Retinal pigment epithelial cell (primary cell): Measurements from ENCODE around the gene NKX1-1.

Experiments used
- DNase-seq: peaks from one replicate; pipeline ENCODE4 v3.0.0-alpha.2; 2010; ENCODE audit warnings: low read depth
- H3K4me3 ChIP-seq: 2 replicates; pipeline ENCODE4 v1.5.1; 2011; ENCODE audit warnings: mild to moderate bottlenecking, low read length, control low read depth, moderate library complexity
- TF ChIP-seq, protein P1 (sequence below): conservative IDR thresholded peaks from 2 replicates; pipeline ENCODE4 v1.5.1; 2011; ENCODE audit warnings: low read depth, low read length, control low read depth, inconsistent platforms

The NKX1-1 gene

DNA sequence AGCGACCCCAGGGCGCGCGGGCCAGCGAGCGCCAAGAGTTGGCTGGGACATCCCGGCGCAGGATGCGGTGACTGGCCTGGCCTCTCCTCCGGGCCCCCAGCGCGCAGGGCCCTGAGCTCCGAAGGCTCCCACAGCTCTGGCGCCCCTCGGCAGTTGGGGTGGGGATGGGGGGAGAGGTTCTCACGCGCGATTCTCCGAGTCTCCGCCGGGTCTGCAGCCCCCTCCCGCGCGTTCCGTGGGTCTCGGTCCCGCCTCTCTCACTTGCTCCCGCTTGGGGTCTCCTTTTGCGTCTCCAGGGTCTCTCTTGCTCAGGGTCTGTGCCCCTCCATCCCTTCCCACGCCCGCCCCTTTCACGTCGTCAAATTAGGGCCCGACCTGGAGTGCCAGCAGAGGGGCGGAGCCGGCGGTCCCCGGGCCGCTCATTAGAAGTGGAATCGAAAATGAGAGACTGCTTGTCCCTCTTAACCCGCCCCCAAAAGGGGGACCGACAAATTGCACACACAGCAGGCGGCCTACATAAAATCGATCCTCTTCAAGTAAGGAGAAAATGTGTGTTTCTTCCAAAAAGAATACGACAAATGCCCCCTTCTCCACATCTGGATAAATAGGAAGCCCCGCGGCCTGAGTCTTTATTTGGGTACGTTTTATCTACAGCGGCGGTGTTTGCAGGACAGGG lies 877 bp upstream of the NKX1-1 start:
- no peak overlapping the region for H3K4me3 ChIP-seq
- no peak for DNase-seq
- TF ChIP-seq, protein P1, sequence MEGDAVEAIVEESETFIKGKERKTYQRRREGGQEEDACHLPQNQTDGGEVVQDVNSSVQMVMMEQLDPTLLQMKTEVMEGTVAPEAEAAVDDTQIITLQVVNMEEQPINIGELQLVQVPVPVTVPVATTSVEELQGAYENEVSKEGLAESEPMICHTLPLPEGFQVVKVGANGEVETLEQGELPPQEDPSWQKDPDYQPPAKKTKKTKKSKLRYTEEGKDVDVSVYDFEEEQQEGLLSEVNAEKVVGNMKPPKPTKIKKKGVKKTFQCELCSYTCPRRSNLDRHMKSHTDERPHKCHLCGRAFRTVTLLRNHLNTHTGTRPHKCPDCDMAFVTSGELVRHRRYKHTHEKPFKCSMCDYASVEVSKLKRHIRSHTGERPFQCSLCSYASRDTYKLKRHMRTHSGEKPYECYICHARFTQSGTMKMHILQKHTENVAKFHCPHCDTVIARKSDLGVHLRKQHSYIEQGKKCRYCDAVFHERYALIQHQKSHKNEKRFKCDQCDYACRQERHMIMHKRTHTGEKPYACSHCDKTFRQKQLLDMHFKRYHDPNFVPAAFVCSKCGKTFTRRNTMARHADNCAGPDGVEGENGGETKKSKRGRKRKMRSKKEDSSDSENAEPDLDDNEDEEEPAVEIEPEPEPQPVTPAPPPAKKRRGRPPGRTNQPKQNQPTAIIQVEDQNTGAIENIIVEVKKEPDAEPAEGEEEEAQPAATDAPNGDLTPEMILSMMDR, result no peak

DNA sequence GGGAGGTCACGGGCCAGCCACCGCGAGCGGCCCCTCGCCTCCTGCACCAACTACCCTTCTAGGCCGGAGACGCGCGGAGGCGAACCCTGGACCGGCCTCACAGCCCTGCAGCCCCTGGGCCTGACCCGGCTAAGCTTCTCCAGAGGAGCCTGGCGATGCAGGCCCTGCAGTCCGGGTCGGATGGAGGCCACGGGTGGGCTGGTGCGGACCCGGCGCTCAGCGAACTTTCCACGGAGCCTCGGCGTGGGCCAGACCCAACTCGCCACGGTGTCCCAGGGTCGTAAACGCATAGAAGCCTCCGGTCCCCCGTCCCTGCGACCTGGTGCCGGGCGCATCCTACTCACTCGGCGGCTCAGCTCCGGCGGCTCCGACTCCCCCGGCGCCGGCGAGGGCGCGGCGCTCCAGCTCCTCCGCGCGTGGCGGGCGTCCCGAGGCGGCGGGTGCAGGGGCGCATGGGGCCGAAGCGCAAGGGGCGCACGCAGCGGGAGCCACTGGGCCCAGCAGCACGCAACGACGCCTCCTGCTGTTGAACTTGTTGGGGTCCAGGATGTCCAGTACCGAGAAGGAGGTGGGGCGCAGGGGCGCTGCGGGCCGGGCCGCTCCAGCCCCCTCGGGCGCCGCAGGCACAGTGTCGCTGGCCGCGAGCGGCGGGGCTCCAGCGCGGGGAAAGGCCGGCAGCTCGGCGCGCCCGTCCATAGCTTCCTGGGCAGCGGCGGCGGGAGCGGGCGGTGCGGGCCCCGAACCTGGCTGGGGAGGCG lies 427 bp downstream of the NKX1-1 start:
- H3K4me3 ChIP-seq, result no peak overlapping the region
- TF ChIP-seq, protein P1, result no peak
- no peak for DNase-seq

DNA sequence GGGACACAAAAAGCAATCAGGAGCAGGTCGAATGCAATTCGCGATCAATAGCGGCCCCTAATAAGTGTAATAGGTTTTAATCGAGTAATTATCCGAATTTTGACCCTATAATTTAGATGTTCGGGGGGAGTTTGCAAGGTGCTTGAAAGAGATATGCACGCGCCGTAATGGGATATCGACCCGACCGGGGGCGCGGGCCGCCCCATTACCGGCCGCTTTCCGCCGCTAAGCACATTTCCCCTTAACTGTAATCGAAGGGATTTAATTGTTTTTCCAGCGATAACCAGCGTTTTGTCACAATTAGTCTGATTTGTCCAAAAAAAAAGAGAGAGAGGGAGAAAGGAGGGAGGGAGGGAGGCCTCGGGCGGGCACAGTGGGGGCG lies 997 bp downstream of the NKX1-1 start:
- TF ChIP-seq, protein P1, result no peak
- DNase-seq, result no peak
- no peak overlapping the region for H3K4me3 ChIP-seq

DNA sequence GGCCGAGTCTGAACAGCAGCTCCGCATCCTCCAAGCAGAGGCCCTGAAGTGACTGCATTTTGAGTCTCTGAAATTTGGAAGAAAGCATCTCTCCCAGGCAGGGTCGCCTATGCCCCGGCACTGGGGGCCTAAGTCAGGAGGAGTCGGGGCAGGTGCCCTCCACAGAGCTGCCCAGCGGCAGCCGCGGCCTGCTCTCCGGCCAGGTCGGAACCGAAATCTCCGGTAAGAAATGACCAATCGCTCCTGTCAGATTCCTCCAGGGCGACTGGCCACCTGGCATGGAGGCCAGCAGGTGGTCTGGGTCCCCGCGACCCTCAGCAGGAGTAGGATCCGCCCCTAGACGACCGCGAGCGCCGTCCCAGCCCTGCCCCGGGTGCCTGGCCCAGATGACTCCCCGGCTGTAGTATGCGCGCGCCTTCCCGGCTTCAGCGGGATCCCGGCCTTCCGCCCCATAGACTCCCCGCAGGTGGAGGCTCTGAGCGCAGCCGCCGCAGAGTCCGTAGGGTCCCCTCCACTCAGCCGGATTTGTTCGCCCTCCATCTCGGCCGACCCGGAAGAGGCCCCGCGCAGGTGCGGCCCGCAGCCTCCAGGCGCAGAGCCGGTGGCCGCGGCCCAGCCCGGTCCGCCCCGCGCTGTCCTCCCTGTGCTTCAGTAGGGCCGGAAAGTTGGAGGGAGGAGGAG lies 1.5 kb downstream of the NKX1-1 start:
- no peak for DNase-seq
- no peak overlapping the region for H3K4me3 ChIP-seq
- TF ChIP-seq, protein P1, result no peak

DNA sequence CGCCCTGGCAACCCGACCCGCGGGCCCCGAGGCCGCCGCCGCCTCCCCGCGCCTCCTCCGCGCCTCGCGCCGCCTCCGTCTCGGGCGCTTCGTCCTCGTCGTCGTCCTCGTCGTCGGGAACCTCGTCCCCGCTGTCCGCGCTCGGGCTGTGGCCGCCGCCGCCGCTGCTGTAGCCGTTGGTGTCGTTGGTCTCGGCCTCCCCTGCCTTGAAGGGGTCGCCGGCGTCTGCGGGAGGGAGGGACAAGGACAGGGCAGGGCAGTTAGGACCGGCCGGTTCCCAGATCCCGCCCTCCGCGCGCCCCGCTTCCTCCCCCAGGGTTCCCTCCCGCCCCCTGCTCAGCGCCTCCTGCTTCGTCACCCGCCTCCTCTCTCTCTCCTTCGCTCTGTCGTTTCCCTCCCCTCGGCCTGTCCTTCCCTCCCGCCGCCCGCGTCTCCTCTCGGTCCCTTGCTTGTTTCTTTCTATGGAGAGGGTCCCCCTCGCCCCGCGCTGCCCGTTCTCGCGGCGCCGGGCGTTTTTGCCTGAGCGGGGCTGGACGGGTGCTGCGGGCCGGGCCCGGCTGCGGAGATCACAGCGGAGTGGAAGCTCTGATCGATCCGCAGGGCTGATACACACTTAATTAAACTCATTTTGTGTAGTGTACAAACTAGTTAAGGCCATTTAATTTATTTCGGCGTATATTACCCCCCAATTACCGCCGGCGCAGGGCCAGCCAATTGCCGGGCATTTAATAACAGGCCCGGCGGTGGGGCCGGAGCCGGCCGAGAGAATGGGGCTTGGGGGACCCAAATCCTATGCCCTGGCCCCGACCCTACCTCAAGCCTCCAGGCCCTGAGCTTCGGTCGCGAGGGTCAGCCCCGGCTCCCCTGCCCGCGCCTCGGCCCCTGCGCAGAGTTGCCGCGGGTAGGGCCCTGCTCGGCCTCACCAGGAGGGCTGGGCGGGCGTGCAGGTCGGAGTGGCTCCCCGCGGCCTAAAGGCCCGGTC lies 2.4 kb downstream of the NKX1-1 start:
- H3K4me3 ChIP-seq, result no peak overlapping the region
- DNase-seq, result no peak
- TF ChIP-seq, protein P1, result no peak

DNA sequence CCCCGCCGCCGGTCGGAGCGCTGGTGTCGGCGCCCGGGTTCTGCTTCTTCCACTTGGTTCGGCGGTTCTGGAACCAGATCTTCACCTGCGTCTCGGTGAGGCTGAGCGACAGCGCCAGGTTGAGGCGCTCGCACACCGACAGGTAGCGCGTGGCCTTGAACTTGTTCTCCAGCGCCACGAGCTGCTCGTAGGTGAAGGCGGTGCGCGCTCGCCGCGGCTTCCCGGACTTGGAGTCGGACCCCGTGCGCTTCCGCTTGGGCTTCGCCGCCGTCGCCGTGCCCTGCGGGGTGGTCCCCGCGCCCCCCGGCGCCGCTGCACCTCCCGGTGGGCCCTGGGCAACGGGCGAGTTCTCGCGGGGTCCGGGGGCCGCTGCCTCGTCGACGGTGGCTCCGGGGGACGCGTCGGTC lies 3.1 kb downstream of the NKX1-1 start:
- no peak overlapping the region for H3K4me3 ChIP-seq
- no peak for DNase-seq
- TF ChIP-seq, protein P1, result no peak
